ENCODE measurements around the gene SMCP. TPM values are rescaled to one million over a fixed set of nuclear protein-coding genes. Genes with fewer than 3 reads are reported as not detected.

SMCP gene
- polyA plus RNA-seq, 3 donors from 2014 or later: not detected

GRCh38 chr1:152876827-152877226 is 1.3 kb upstream of the SMCP start:
- no peak overlapping the region for H3K4me3 Mint-ChIP-seq
- H3K9me3 Mint-ChIP-seq: peaks cover 0 to 3% (median 0%) of the 10 kb centered on the region in 6 donors
- H3K27me3 Mint-ChIP-seq (ENCODE audit: low read depth in 3 of 3): peaks cover 8 to 16% (median 9%) of the 10 kb centered on the region in 3 donors
- H3K27ac Mint-ChIP-seq: no peak overlapping the region
- H3K36me3 Mint-ChIP-seq: no peaks in the 10 kb centered on the region
- peaks cover 0 to 3% of the 10 kb centered on the region in 2 donors for H3K4me1 Mint-ChIP-seq
- no peak for DNase-seq

GRCh38 chr1:152879559-152880198 is 1.6 kb downstream of the SMCP start:
- Mint-ChIP-seq H3K4me1 (peaks cover 0 to 3% of the 10 kb centered on the region in 2 donors), H3K4me3 (peak overlapping the region in 1 of 5 donors; percentile 7), H3K27ac (no peak overlapping the region), H3K27me3 (ENCODE audit: low read depth in 3 of 3) (peaks cover 7 to 18% (median 7%) of the 10 kb centered on the region in 3 donors), H3K36me3 (no peaks in the 10 kb centered on the region), H3K9me3 (peaks cover 0 to 3% (median 0%) of the 10 kb centered on the region in 6 donors)
- DNase-seq: no peak

DNA sequence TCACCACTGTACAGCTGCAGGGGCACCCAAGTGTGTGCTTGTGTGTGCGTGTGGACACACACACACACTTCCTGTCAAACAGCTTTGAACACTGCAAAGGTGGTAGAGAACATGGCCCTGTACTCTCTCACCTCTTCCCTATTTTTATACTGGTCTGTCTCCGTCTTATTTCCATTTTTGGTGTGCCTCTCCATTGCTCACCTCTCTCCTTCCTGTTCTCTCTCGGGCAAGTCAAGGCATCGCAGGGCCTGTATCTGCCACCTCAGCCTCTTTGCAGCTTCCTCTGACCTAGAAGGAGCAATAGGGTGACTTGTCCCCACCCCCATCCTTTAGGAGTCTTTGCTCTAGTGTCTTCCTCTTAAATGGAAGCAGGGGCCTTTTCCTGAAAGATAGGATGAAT is 2.2 kb downstream of the SMCP start:
- H3K4me1 Mint-ChIP-seq: peaks cover 0 to 3% of the 10 kb centered on the region in 2 donors
- DNase-seq: no peak
- H3K4me3 Mint-ChIP-seq: no peak overlapping the region
- no peak overlapping the region for H3K27ac Mint-ChIP-seq
- H3K36me3 Mint-ChIP-seq: no peaks in the 10 kb centered on the region
- peaks cover 5 to 18% (median 7%) of the 10 kb centered on the region in 3 donors for H3K27me3 Mint-ChIP-seq (ENCODE audit: low read depth in 3 of 3)
- peaks cover 0 to 3% (median 0%) of the 10 kb centered on the region in 6 donors for H3K9me3 Mint-ChIP-seq

- DNase-seq: no peak
- peak overlapping the region in 1 of 5 donors; percentile 46 for H3K4me3 Mint-ChIP-seq
- peaks cover 5 to 18% (median 7%) of the 10 kb centered on the region in 3 donors for H3K27me3 Mint-ChIP-seq (ENCODE audit: low read depth in 3 of 3)
- H3K36me3 Mint-ChIP-seq: no peaks in the 10 kb centered on the region
- peaks cover 0 to 3% (median 0%) of the 10 kb centered on the region in 6 donors for H3K9me3 Mint-ChIP-seq
- peaks cover 0 to 3% of the 10 kb centered on the region in 2 donors for H3K4me1 Mint-ChIP-seq
- H3K27ac Mint-ChIP-seq: no peak overlapping the region
Measured at GRCh38 chr1:152880907-152881306, 2.8 kb downstream of the SMCP start.

DNA sequence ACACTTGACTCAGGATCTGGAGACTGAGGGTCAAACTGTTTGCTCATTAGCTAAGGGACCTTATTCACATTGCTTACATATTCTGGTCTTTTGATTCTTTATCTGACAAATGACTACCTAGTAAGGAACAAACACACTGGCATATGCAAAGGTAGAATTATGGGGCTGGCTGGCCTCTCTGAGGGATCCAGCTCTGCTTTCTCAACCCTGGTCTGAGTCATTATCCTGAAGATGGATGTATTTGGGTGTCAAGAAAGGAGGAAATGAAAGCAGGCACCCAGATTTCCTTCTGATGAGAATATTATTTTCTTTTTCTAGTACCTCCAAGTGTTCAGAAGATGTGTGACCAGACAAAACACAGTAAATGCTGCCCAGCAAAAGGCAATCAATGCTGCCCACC is 6.0 kb downstream of the SMCP start:
- peaks cover 7 to 8% (median 7%) of the 10 kb centered on the region in 3 donors for H3K27me3 Mint-ChIP-seq (ENCODE audit: low read depth in 3 of 3)
- DNase-seq: no peak
- no peak overlapping the region for H3K27ac Mint-ChIP-seq
- H3K36me3 Mint-ChIP-seq: no peaks in the 10 kb centered on the region
- H3K4me1 Mint-ChIP-seq: peaks cover 0 to 3% of the 10 kb centered on the region in 2 donors
- H3K4me3 Mint-ChIP-seq: no peak overlapping the region
- peaks cover 0 to 2% (median 0%) of the 10 kb centered on the region in 6 donors for H3K9me3 Mint-ChIP-seq

DNA sequence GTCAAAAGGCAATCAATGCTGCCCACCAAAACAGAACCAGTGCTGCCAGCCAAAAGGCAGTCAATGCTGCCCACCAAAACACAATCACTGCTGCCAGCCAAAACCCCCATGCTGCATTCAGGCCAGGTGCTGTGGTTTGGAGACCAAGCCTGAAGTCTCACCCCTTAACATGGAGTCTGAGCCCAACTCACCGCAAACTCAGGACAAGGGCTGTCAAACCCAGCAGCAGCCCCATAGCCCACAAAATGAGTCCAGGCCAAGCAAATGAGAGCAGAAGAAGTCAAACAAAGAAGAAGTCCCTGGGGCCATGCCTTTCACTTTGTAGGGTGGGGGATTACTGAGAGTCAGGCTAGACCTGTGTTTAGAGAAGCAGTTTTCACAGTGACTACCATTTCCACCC is 6.4 kb downstream of the SMCP start:
- DNase-seq: no peak
- no peaks in the 10 kb centered on the region for H3K36me3 Mint-ChIP-seq
- peaks cover 0 to 2% (median 0%) of the 10 kb centered on the region in 6 donors for H3K9me3 Mint-ChIP-seq
- H3K4me3 Mint-ChIP-seq: no peak overlapping the region
- H3K4me1 Mint-ChIP-seq: peaks cover 0 to 3% of the 10 kb centered on the region in 2 donors
- peaks cover 4 to 8% (median 4%) of the 10 kb centered on the region in 3 donors for H3K27me3 Mint-ChIP-seq (ENCODE audit: low read depth in 3 of 3)
- no peak overlapping the region for H3K27ac Mint-ChIP-seq

- H3K36me3 Mint-ChIP-seq: no peaks in the 10 kb centered on the region
- no peak for DNase-seq
- no peak overlapping the region for H3K27ac Mint-ChIP-seq
- peaks cover 0 to 3% of the 10 kb centered on the region in 2 donors for H3K4me1 Mint-ChIP-seq
- no peak overlapping the region for H3K4me3 Mint-ChIP-seq
- peaks cover 0 to 2% (median 0%) of the 10 kb centered on the region in 6 donors for H3K9me3 Mint-ChIP-seq
- peaks cover 1 to 5% (median 4%) of the 10 kb centered on the region in 3 donors for H3K27me3 Mint-ChIP-seq (ENCODE audit: low read depth in 3 of 3)
Measured at GRCh38 chr1:152884966-152885624, 7.0 kb downstream of the SMCP start.

DNA sequence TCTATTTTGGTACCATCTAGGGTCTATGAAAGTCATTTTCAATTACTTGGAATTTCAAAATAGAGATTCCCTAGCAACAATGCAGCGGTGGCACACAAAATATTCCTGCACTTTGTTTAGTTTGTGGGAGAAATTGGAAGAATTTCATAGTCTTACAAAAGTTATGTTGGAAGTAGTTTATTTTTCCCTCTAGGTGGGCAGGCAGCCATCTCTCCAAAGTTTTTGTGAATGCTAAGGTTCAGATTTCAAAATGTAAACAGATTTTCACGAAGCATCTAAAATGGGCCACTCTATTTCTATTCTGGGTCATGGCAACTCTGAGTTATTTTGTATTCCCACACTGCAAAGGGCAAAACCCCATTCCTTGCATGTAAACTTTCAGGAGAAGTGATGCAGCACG is 8.0 kb downstream of the SMCP start:
- Mint-ChIP-seq H3K27ac (no peak overlapping the region), H3K4me1 (no peaks in the 10 kb centered on the region), H3K9me3 (peaks cover 0 to 2% (median 0%) of the 10 kb centered on the region in 6 donors), H3K27me3 (ENCODE audit: low read depth in 3 of 3) (peaks cover 2 to 3% (median 3%) of the 10 kb centered on the region in 3 donors), H3K36me3 (no peaks in the 10 kb centered on the region), H3K4me3 (no peak overlapping the region)
- no peak for DNase-seq

DNA sequence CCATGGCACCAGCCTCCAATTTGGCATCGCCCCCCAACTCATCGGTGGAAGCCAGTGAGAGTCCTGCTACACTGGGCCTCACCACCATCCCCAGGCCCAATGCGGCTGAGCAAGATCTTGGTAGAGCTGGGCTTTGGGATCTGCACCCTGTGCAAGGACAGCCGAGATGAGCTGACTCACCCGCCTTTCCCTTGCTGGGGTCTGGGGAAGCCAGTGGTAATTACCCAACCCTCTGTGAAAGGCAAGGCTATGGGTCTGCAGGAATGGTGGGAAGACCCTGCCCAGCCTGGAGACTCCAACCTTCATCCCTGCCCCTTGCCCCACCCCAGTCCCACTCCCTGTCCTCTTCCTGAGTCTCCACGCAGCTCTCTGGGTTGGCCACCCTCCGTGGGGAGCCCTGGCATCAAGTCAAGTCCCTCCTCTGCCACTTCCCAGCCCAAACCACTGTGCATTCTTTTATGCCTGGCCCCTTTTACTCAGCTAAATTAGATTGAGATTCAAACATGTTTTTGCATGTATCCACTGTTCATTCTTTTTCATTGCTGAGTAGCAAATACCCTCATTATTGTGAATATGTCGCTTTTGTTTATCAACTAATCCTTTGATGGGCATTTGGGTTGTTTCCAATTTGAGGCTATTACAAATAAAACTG is 8.8 kb downstream of the SMCP start:
- Mint-ChIP-seq H3K9me3 (peaks cover 0 to 2% (median 0%) of the 10 kb centered on the region in 6 donors), H3K27me3 (ENCODE audit: low read depth in 3 of 3) (peaks cover 2 to 3% (median 3%) of the 10 kb centered on the region in 3 donors), H3K4me3 (no peak overlapping the region), H3K4me1 (no peaks in the 10 kb centered on the region), H3K27ac (no peak overlapping the region), H3K36me3 (no peaks in the 10 kb centered on the region)
- DNase-seq: no peak

- Mint-ChIP-seq H3K36me3 (no peaks in the 10 kb centered on the region), H3K27ac (no peak overlapping the region), H3K4me3 (no peak overlapping the region), H3K4me1 (no peaks in the 10 kb centered on the region), H3K9me3 (peaks cover 0 to 2% (median 0%) of the 10 kb centered on the region in 6 donors), H3K27me3 (ENCODE audit: low read depth in 3 of 3) (peaks cover 3 to 4% (median 3%) of the 10 kb centered on the region in 3 donors)
- no peak for DNase-seq
Measured at GRCh38 chr1:152888126-152888525, 10.0 kb downstream of the SMCP start.

GRCh38 chr1:152899027-152899426 is 20.9 kb downstream of the SMCP start:
- no peak for DNase-seq
- peaks cover 1 to 10% (median 3%) of the 10 kb centered on the region in 3 donors for H3K27me3 Mint-ChIP-seq (ENCODE audit: low read depth in 3 of 3)
- no peak overlapping the region for H3K4me3 Mint-ChIP-seq
- peaks cover 0 to 3% (median 0%) of the 10 kb centered on the region in 6 donors for H3K9me3 Mint-ChIP-seq
- H3K27ac Mint-ChIP-seq: no peak overlapping the region
- H3K4me1 Mint-ChIP-seq: no peaks in the 10 kb centered on the region
- no peaks in the 10 kb centered on the region for H3K36me3 Mint-ChIP-seq

DNA sequence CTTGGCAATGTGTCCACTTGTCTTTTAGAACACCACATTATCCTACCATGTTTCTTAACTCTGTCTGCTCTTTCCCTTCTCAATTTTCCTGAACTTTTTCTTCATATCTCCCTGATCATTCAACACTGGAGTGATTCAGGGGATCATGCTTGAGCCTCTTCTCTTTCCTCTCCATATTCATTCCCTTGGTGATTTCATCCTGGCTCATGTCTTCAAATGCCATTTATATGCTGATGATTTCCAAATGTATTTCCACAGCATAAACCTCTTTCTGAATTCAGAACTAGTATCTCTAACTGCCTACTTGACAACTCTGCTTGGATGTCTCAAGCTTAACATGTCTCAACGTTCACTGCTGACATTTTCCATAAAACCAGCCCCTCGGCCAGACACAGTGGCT is 21.8 kb downstream of the SMCP start:
- Mint-ChIP-seq H3K9me3 (no peaks in the 10 kb centered on the region), H3K36me3 (no peaks in the 10 kb centered on the region), H3K4me1 (no peaks in the 10 kb centered on the region), H3K27me3 (ENCODE audit: low read depth in 3 of 3) (peaks cover 2 to 11% (median 3%) of the 10 kb centered on the region in 3 donors), H3K4me3 (no peak overlapping the region), H3K27ac (no peak overlapping the region)
- DNase-seq: no peak

DNA sequence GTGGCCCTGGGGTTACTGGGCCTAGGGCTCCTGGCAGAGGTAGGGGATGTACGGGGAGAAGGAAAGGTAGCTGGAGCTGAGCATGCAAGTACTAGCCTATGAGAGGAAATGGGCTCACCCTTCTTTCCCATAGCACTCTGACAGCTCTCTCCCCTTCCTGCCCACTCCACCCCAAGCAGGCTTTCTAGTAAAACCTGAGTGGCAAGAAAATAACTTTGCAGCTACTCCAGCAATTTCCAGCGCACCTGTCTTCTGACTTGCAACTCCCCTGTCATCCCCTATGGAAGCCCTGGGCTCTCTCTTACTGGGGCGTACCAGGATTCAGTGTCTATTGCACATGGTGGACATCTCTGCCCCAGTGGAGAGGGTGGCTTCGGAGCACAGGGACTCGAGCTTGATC is 23.5 kb downstream of the SMCP start:
- Mint-ChIP-seq H3K4me1 (peaks cover 0 to 4% of the 10 kb centered on the region in 2 donors), H3K4me3 (no peak overlapping the region), H3K27me3 (ENCODE audit: low read depth in 3 of 3) (peaks cover 3 to 7% (median 6%) of the 10 kb centered on the region in 3 donors), H3K27ac (no peak overlapping the region), H3K9me3 (peaks cover 0 to 1% (median 0%) of the 10 kb centered on the region in 6 donors), H3K36me3 (no peaks in the 10 kb centered on the region)
- no peak for DNase-seq

DNA sequence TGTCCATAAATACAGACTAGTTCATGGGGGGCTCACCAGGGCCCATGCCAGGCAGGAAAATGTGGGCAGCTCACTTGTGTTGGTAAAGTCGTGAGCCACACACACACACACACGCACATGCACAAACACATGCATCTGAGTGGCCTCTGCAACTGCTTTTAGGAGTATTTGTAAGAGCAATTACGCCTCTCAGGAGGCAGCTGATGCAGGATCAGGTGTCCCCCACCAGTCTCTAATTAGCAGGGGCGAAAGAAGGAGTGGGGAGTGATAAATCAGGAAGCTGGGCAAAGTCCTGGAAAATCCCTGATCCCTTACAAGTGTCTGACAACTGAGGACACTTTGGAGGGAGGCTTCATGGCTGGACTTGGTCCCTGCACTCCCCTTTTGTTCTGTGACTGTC is 24.5 kb downstream of the SMCP start:
- Mint-ChIP-seq H3K27ac (no peak overlapping the region), H3K27me3 (ENCODE audit: low read depth in 3 of 3) (peaks cover 3 to 7% (median 4%) of the 10 kb centered on the region in 3 donors), H3K36me3 (no peaks in the 10 kb centered on the region), H3K4me3 (peak overlapping the region in 1 of 5 donors; percentile 29), H3K4me1 (peaks cover 0 to 7% of the 10 kb centered on the region in 2 donors), H3K9me3 (peaks cover 0 to 1% (median 0%) of the 10 kb centered on the region in 6 donors)
- no peak for DNase-seq
